Umbilical cord (tissue), 1 donor: ENCODE measurements around the gene ARMH1. TPM values are rescaled to one million over a fixed set of nuclear protein-coding genes. Genes with fewer than 3 reads are reported as not detected.

Experiments used
- total RNA-seq: library from RNA; depleted of rRNA; stranded (reverse); fragments of >200 nt; gene quantifications from one replicate; pipeline ENCODE4 v1.2.3, GENCODE V29; 2014; ENCODE audit warnings: low replicate concordance; ENCODE audit not compliant: insufficient read depth

Gene ARMH1
- total RNA-seq, 1 donor from 2014 or later = not detected

Other genes starting within 250 kb of the ARMH1 start
- gene TMEM53, start 233 bp upstream of the ARMH1 start, total RNA-seq = 3.6 TPM
- gene RNU5D-1, start 56.5 kb downstream of the ARMH1 start, total RNA-seq = not detected
- 1.7 TPM for gene KIF2C, start 65.1 kb downstream of the ARMH1 start, total RNA-seq
- gene RPS8, start 100.8 kb downstream of the ARMH1 start, total RNA-seq = 1,750 TPM
- gene BEST4, start 113.5 kb downstream of the ARMH1 start, total RNA-seq = 0.48 TPM
- gene PLK3, start 125.7 kb downstream of the ARMH1 start, total RNA-seq = 36.8 TPM
- gene DYNLT4, start 132.6 kb downstream of the ARMH1 start, total RNA-seq = not detected
- gene BTBD19, start 133.8 kb downstream of the ARMH1 start, total RNA-seq = 10.1 TPM
- 0.72 TPM for gene PTCH2, start 168.5 kb downstream of the ARMH1 start, total RNA-seq